Neutrophil (primary cell): ENCODE data around the gene MDN1.

Experiments
- H3K27ac ChIP-seq: fragments of 200-600 bp; sonication (generic); 2 replicates; pipeline ENCODE4 v1.5.1; 2016; ENCODE audit warnings: mild to moderate bottlenecking, moderate library complexity
- H3K27me3 ChIP-seq: fragments of 200-600 bp; sonication (generic); 2 replicates; pipeline ENCODE4 v1.6.0; 2016; ENCODE audit warnings: mild to moderate bottlenecking
- H3K36me3 ChIP-seq: fragments of 200-600 bp; sonication (generic); 2 replicates; pipeline ENCODE4 v1.5.1; 2017
- H3K4me1 ChIP-seq, 2 experiments: fragments of 200-600 bp in 1 of 2; sonication (generic) in 1 of 2; 1 replicate in 1 of 2; 2 replicates in 1 of 2; pipeline versions ENCODE4 v1.5.1 to v1.6.1; 2013 to 2016; ENCODE audit warnings: low read depth in 1 of 2, low read length in 1 of 2, mild to moderate bottlenecking in 1 of 2, moderate library complexity in 1 of 2; ENCODE audit not compliant: control insufficient read depth in 1 of 2, insufficient read depth in 1 of 2
- H3K4me3 ChIP-seq, 2 experiments: fragments of 200-600 bp in 1 of 2; sonication (generic) in 1 of 2; 1 replicate in 1 of 2; 2 replicates in 1 of 2; pipeline ENCODE4 v1.5.1; 2013 to 2016; ENCODE audit warnings: low read depth in 1 of 2, low read length in 1 of 2, mild to moderate bottlenecking in 1 of 2, moderate library complexity in 1 of 2
- H3K9me3 ChIP-seq: fragments of 200-600 bp; sonication (generic); 2 replicates; pipeline ENCODE4 v1.5.1; 2016
- CTCF ChIP-seq: fragments of 200-600 bp; sonication (generic); IDR thresholded peaks from 2 replicates; pipeline ENCODE4 v1.5.1; 2016; ENCODE audit warnings: antibody characterized with exemption

The MDN1 gene

GRCh38 chr6:89702349-89702748 is 117.2 kb downstream of the MDN1 start:
- Histone ChIP-seq H3K9me3 (no peaks in the 10 kb centered on the region), H3K27me3 (no peaks in the 10 kb centered on the region), H3K4me3 (no peak overlapping the region), H3K4me1 (no peaks in the 10 kb centered on the region), H3K36me3 (peaks cover 21% of the 10 kb centered on the region), H3K27ac (no peak overlapping the region)
- no peak for TF ChIP-seq CTCF

DNA sequence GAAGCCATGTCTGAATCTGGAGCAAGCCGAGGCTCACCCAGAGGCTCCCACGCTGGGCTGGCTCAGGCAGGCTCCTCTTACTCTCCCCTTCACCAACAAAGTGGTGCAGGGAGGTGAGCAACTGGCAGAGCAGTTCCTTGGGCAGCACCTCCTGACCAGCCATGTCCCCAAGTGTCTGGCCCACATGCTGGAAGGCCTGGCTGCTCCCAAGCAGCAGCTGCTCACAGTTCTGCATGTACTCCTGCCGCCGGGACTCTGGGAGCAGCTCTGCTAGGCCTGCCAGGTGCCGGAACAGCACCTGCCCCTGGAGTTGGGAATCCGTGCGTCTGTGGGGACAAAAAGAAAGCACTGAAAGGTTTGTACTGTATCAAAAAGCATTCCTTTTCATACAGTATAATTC is 123.9 kb downstream of the MDN1 start:
- Histone ChIP-seq H3K27me3 (no peaks in the 10 kb centered on the region), H3K9me3 (no peaks in the 10 kb centered on the region), H3K4me1 (no peaks in the 10 kb centered on the region), H3K4me3 (no peak overlapping the region), H3K36me3 (peaks cover 56% of the 10 kb centered on the region), H3K27ac (no peak overlapping the region)
- no peak for TF ChIP-seq CTCF

- H3K27me3 ChIP-seq, result no peaks in the 10 kb centered on the region
- H3K4me1 ChIP-seq, result no peaks in the 10 kb centered on the region
- TF ChIP-seq CTCF, result no peak
- H3K4me3 ChIP-seq, result no peak overlapping the region
- H3K9me3 ChIP-seq, result no peaks in the 10 kb centered on the region
- H3K36me3 ChIP-seq, result peaks cover 43% of the 10 kb centered on the region
- no peak overlapping the region for H3K27ac ChIP-seq
These were observed 125.2 kb downstream of the MDN1 start for GRCh38 chr6:89694428-89694827.

GRCh38 chr6:89693207-89693606 is 126.4 kb downstream of the MDN1 start:
- no peak for TF ChIP-seq CTCF
- no peak overlapping the region for H3K4me3 ChIP-seq
- H3K27me3 ChIP-seq, result no peaks in the 10 kb centered on the region
- H3K27ac ChIP-seq, result no peak overlapping the region
- peaks cover 48% of the 10 kb centered on the region for H3K36me3 ChIP-seq
- no peaks in the 10 kb centered on the region for H3K9me3 ChIP-seq
- H3K4me1 ChIP-seq, result no peaks in the 10 kb centered on the region

GRCh38 chr6:89692256-89692655 is 127.3 kb downstream of the MDN1 start:
- no peak for TF ChIP-seq CTCF
- H3K27ac ChIP-seq, result no peak overlapping the region
- peaks cover 58% of the 10 kb centered on the region for H3K36me3 ChIP-seq
- no peaks in the 10 kb centered on the region for H3K27me3 ChIP-seq
- no peak overlapping the region for H3K4me3 ChIP-seq
- no peaks in the 10 kb centered on the region for H3K9me3 ChIP-seq
- H3K4me1 ChIP-seq, result no peaks in the 10 kb centered on the region

DNA sequence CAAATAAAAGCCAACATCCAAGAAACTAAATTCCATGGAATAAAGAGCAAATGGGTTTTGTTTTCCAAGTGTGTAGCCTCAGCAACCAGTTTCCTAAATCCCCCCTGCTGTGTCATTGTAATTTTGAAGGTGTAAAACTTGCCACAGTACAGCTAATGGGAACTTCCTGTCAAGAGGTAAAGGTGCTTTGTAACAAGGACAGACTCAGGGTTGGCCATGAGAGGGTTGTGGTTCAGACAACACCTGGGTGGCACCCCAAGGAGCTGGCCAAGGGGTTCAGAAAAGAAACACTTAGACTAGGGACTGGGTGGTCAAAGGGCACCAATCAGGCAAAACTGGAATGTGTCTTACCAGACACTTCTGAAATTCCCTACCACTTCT is 128.7 kb downstream of the MDN1 start:
- H3K27ac ChIP-seq, result no peak overlapping the region
- no peak for TF ChIP-seq CTCF

More for the DNA sequence above, 128.7 kb downstream of the MDN1 start:
- no peak overlapping the region for H3K4me3 ChIP-seq
- H3K4me1 ChIP-seq, result no peaks in the 10 kb centered on the region
- peaks cover 65% of the 10 kb centered on the region for H3K36me3 ChIP-seq
- no peaks in the 10 kb centered on the region for H3K9me3 ChIP-seq
- no peaks in the 10 kb centered on the region for H3K27me3 ChIP-seq
